ENCODE data around the gene RHOXF2B.

GRCh38 chrX:120029354-120029753 is 48.1 kb downstream of the RHOXF2B start:
- TF ChIP-seq CTCF (IDR thresholded peaks at IDR 0.05; ENCODE audit: insufficient read depth, low read length, poor library complexity, severe bottlenecking) (no peak), EZH2phosphoT487 (conservative IDR thresholded peaks at IDR 0.05; ENCODE audit: low read length) (no peak)
